Measurements from ENCODE around the gene ISG20L2. TPM values are rescaled to one million over a fixed set of nuclear protein-coding genes. Genes with fewer than 3 reads are reported as not detected.

Gene ISG20L2
- total RNA-seq, 1 experiment from 2014 or later = 18.4 TPM

DNA sequence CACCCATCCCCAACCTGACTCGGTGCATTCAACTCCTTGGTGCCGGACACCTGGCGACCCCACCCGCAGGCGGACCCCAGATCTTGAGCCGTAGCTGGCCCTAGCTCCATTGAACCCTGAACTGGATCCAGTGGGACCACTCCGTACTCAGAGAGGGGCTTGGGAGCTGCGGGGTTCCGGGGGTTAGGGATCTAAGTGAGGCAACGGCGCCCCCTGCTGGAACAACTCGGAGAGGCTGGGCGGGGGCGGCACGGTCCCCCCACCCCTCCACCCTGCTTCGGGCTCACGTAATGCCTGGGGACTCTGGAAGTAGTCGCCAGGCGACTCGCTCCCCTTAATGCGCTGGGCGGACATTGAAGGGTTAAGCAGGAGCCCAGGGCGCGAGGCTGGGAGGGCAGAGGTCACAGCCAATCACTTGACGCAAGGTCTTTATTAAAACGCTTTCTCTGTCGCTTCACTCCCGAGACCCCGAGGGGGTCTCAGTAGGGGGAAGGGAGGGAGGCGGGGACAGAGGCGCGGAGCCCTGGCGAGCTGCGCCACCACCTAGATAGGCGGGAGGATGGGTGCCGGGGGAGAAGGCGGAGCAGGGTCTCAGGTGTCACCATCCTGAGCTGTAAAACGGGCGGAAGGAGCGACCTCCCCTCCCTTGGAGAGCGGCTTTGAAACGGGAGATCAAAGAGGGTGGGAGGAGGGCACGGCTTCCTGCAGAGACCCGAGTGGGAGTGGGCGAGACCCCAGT is 22.5 kb downstream of the ISG20L2 start:
- Histone ChIP-seq H3K4me2 (ENCODE audit: low read depth, low read length, poor library complexity, severe bottlenecking) (peak overlapping the region; percentile 98), H3K4me1 (ENCODE audit: low read length) (peaks cover 17% of the 10 kb centered on the region), H3K27ac (ENCODE audit: low read length) (no peak overlapping the region), H3K9me2 (replicated peaks; ENCODE audit: insufficient read depth, low read length) (no peaks in the 10 kb centered on the region), H3K9me3 (ENCODE audit: low read length) (no peaks in the 10 kb centered on the region), H3K36me3 (ENCODE audit: insufficient read depth, low read length) (no peaks in the 10 kb centered on the region), H3K79me2 (ENCODE audit: low read length) (no peaks in the 10 kb centered on the region), H3K4me3 (ENCODE audit: low read length) (peak overlapping the region; percentile 71), H4K20me1 (ENCODE audit: insufficient read depth, low read depth, low read length) (0 out of 2 replicates have a peak, but pooled peaks cover 5% of the 10 kb centered on the region), H2AFZ (ENCODE audit: low read length) (peak overlapping the region; percentile 75; the same call in 1 of the 2 replicates), H3K9ac (ENCODE audit: low read length) (peak overlapping the region; percentile 70), H3K27me3 (ENCODE audit: low read length) (no peaks in the 10 kb centered on the region)
- peak; percentile 85 for DNase-seq

DNA sequence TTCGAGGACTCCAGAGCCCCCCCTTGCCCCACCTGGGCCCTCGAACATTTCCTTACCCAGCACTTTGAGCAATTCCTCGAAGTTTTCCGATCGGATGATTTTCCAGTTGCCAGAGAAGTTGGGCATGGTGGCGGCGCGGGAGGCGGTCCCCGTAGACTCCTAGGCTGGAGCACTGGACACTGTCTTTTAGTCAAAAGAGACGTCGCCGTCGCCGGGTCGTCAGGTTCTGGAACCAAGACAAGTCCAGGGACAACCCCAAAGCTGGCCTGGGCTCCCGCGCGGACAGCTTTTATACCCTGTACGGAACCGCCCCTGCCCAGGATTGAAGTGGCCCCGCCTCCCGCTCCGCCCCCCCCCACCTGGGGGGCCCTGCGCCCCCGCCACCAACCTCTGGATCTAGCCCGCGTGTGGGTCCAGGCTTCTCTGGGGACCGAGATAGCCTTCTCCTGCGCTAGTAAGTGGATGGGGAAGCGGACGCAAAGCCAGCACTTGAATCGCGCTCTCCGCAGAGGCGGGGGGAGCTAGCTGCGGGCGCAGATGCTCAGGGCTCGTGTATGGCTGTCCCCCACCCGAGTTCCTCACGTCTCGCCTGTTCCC is 23.1 kb downstream of the ISG20L2 start, which contains the start of gene CRABP2:
Gene CRABP2, minus strand, starts transcription at position 263 of the 597 bp plus-strand sequence. Its CDS starts 137 bp downstream, at position 126.
- no peak for DNase-seq
- Histone ChIP-seq H3K4me3 (ENCODE audit: low read length) (peak within 1 kb of the TSS; percentile 71), H3K9ac (ENCODE audit: low read length) (peak within 1 kb of the TSS; percentile 70), H3K9me3 (ENCODE audit: low read length) (no peaks in the 10 kb centered on the region), H3K79me2 (ENCODE audit: low read length) (no peaks in the 10 kb centered on the region), H3K9me2 (replicated peaks; ENCODE audit: insufficient read depth, low read length) (no peaks in the 10 kb centered on the region), H2AFZ (ENCODE audit: low read length) (peak within 1 kb of the TSS; percentile 75; the same call in 1 of the 2 replicates), H3K27ac (ENCODE audit: low read length) (no peak within 1 kb of the TSS), H3K4me1 (ENCODE audit: low read length) (peaks cover 17% of the 10 kb centered on the region), H3K4me2 (ENCODE audit: low read depth, low read length, poor library complexity, severe bottlenecking) (peak within 1 kb of the TSS; percentile 98), H3K27me3 (ENCODE audit: low read length) (no peaks in the 10 kb centered on the region), H4K20me1 (ENCODE audit: insufficient read depth, low read depth, low read length) (0 out of 2 replicates have a peak, but pooled peaks cover 5% of the 10 kb centered on the region), H3K36me3 (ENCODE audit: insufficient read depth, low read length) (no peaks in the 10 kb centered on the region)

DNA sequence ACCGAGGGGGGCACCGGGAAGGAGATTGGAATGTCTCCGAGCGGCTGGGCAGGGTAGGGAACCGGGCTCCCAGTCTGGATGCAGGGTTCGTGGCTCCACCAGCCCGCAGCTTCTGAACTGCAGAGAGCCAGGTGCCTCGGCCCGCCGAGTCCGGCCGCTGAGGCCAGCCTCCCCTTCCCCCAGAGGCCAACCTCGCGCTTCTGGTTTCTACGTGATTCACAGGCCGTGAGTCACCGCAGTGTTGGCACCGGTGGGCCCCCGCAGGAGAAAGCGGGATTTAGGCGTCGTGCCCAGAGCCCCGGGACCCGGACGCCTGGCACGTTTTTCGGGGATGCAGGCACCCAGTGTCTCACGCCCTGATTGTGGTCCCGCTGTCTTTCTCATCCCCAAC is 23.6 kb downstream of the ISG20L2 start:
- Histone ChIP-seq H3K27me3 (ENCODE audit: low read length) (no peaks in the 10 kb centered on the region), H3K9me3 (ENCODE audit: low read length) (no peaks in the 10 kb centered on the region), H3K27ac (ENCODE audit: low read length) (no peak overlapping the region), H3K9me2 (replicated peaks; ENCODE audit: insufficient read depth, low read length) (no peaks in the 10 kb centered on the region), H3K36me3 (ENCODE audit: insufficient read depth, low read length) (no peaks in the 10 kb centered on the region), H3K4me2 (ENCODE audit: low read depth, low read length, poor library complexity, severe bottlenecking) (no peak overlapping the region), H3K4me1 (ENCODE audit: low read length) (peaks cover 17% of the 10 kb centered on the region), H2AFZ (ENCODE audit: low read length) (no peak overlapping the region), H3K79me2 (ENCODE audit: low read length) (no peaks in the 10 kb centered on the region), H3K9ac (ENCODE audit: low read length) (no peak overlapping the region), H4K20me1 (ENCODE audit: insufficient read depth, low read depth, low read length) (0 out of 2 replicates have a peak, but pooled peaks cover 5% of the 10 kb centered on the region), H3K4me3 (ENCODE audit: low read length) (no peak overlapping the region)
- no peak for DNase-seq

DNA sequence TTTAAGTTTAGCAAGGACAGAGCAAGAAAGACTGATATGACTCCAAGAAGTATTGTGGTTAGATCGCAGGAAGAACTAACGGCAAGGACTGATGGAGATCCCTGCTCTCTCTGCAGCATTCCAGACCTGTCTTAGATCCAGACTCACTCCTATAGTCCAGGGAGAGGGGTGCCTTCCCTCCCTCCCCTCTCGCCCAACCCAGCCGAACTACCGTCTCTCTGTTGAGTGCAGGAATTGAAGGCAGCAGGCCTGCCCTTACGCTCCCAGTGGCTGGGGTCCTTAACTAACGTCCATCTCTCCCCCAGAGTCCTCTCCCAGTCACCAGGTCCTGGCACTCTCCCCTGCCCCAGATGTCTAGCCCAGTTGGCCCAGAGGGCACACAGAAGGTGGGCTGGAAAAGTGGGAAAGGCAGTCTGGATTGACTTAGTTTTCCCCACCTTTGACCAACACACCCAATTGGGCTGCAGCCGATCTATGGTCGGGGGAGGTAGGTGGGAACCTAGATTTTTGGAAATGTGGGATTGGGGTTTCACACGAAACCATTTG is 24.3 kb downstream of the ISG20L2 start:
- Histone ChIP-seq H4K20me1 (ENCODE audit: insufficient read depth, low read depth, low read length) (0 out of 2 replicates have a peak, but pooled peaks cover 5% of the 10 kb centered on the region), H3K4me3 (ENCODE audit: low read length) (no peak overlapping the region), H3K27ac (ENCODE audit: low read length) (no peak overlapping the region), H3K27me3 (ENCODE audit: low read length) (no peaks in the 10 kb centered on the region), H3K9ac (ENCODE audit: low read length) (no peak overlapping the region), H3K36me3 (ENCODE audit: insufficient read depth, low read length) (no peaks in the 10 kb centered on the region), H3K9me2 (replicated peaks; ENCODE audit: insufficient read depth, low read length) (no peaks in the 10 kb centered on the region), H3K79me2 (ENCODE audit: low read length) (no peaks in the 10 kb centered on the region), H2AFZ (ENCODE audit: low read length) (no peak overlapping the region), H3K4me1 (ENCODE audit: low read length) (peaks cover 17% of the 10 kb centered on the region), H3K4me2 (ENCODE audit: low read depth, low read length, poor library complexity, severe bottlenecking) (no peak overlapping the region), H3K9me3 (ENCODE audit: low read length) (no peaks in the 10 kb centered on the region)
- no peak for DNase-seq

DNA sequence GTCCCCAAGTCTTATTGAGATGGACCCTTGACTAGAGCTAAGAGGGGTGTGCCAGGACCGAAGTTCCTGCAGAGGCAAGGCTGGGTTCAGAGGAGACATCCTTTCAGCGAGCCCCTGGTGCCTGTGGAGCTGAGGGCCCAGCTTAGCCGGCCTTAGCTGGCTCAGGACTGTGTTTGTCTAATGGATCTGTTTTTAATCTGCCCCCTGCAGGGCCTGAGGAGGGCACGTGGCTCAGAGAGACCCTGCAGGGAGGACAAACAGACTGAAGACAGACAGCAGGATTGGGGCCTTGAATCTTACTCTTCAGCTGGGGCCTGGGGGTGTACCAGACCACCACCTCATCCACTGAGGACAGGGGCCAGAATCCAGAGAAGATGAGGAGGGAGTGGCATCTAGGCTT is 24.8 kb downstream of the ISG20L2 start:
- Histone ChIP-seq H3K9me2 (replicated peaks; ENCODE audit: insufficient read depth, low read length) (no peaks in the 10 kb centered on the region), H3K79me2 (ENCODE audit: low read length) (no peaks in the 10 kb centered on the region), H3K4me2 (ENCODE audit: low read depth, low read length, poor library complexity, severe bottlenecking) (no peak overlapping the region)

DNA sequence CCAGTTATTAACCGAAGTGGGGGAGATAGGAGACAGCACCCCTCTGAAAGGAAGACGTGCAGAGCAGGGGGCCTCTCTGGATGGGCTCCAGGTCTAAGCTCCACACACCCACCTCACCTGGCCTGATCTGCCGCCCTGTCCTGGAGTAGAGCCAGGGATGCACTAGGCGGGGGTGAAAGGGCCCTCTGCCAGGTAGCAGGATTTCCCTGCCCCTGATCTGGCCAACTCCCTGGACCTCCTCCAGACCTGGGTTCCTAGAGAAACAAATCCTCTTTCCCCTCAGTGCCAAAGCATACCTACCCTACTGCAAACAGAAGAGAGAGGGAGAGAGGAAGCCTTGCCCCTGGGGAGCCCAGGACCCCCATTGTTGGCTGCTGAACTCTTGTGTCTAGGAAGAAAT is 25.2 kb downstream of the ISG20L2 start:
- Histone ChIP-seq H3K9ac (ENCODE audit: low read length) (no peak overlapping the region), H3K4me2 (ENCODE audit: low read depth, low read length, poor library complexity, severe bottlenecking) (no peak overlapping the region)

More for the DNA sequence above, 24.8 kb downstream of the ISG20L2 start:
- no peak overlapping the region for H2AFZ ChIP-seq (ENCODE audit: low read length)
- no peak overlapping the region for H3K4me3 ChIP-seq (ENCODE audit: low read length)
- H3K9ac ChIP-seq (ENCODE audit: low read length) = no peak overlapping the region
- H3K4me1 ChIP-seq (ENCODE audit: low read length) = peaks cover 17% of the 10 kb centered on the region
- no peak for DNase-seq
- H4K20me1 ChIP-seq (ENCODE audit: insufficient read depth, low read depth, low read length) = 0 out of 2 replicates have a peak, but pooled peaks cover 5% of the 10 kb centered on the region
- no peaks in the 10 kb centered on the region for H3K36me3 ChIP-seq (ENCODE audit: insufficient read depth, low read length)
- no peak overlapping the region for H3K27ac ChIP-seq (ENCODE audit: low read length)
- no peaks in the 10 kb centered on the region for H3K27me3 ChIP-seq (ENCODE audit: low read length)
- H3K9me3 ChIP-seq (ENCODE audit: low read length) = no peaks in the 10 kb centered on the region

DNA sequence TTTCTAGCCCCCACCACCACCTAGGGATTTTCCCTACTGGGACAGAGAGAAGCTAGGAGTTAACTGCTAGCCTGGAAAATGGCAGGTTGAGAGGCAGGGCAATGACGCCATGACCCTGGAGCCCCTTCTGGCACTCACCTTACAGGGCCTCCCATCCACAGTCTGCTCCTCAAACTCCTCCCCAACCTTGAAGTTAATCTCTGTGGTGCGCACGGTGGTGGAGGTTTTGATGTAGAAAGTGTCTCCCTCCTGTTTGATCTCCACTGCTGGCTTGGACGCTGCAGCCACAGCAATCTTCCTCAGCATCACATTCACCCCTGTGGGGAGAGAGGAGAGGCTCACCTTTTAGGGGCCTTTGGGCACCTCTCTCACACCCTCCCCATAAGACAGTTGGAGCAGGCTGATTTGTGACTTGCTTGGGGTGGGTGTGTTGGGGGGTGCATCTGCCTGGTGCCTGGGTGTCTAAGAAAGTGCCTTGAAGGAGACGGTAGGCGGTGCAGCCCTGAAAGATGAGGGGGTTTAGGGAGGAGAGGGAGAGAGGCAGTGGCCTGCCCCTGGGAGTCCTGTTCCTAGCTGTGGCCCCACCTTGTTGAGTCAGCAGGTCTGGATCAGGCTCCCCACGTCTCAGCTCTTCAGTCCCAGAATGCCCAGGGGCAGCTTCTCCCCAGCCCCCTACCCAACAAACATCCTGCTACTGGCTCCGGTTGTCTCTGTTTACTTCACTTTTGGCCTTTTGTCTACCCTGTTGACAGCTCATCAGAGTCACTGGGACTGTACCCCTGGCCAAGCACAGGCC is 27.6 kb downstream of the ISG20L2 start:
- H3K4me3 ChIP-seq (ENCODE audit: low read length) = no peak overlapping the region
- no peaks in the 10 kb centered on the region for H3K27me3 ChIP-seq (ENCODE audit: low read length)
- H3K9me3 ChIP-seq (ENCODE audit: low read length) = no peaks in the 10 kb centered on the region
- no peak overlapping the region for H3K9ac ChIP-seq (ENCODE audit: low read length)
- no peaks in the 10 kb centered on the region for H3K36me3 ChIP-seq (ENCODE audit: insufficient read depth, low read length)
- no peak for DNase-seq
- H3K79me2 ChIP-seq (ENCODE audit: low read length) = no peaks in the 10 kb centered on the region
- no peaks in the 10 kb centered on the region for H3K9me2 ChIP-seq (replicated peaks; ENCODE audit: insufficient read depth, low read length)
- H3K4me1 ChIP-seq (ENCODE audit: low read length) = peaks cover 4% of the 10 kb centered on the region
- H2AFZ ChIP-seq (ENCODE audit: low read length) = no peak overlapping the region
- H4K20me1 ChIP-seq (ENCODE audit: insufficient read depth, low read depth, low read length) = 0 out of 2 replicates have a peak, but pooled peaks cover 5% of the 10 kb centered on the region
- no peak overlapping the region for H3K27ac ChIP-seq (ENCODE audit: low read length)
- H3K4me2 ChIP-seq (ENCODE audit: low read depth, low read length, poor library complexity, severe bottlenecking) = no peak overlapping the region

More for the DNA sequence above, 25.2 kb downstream of the ISG20L2 start:
- DNase-seq = no peak
- no peaks in the 10 kb centered on the region for H3K9me2 ChIP-seq (replicated peaks; ENCODE audit: insufficient read depth, low read length)
- no peaks in the 10 kb centered on the region for H3K9me3 ChIP-seq (ENCODE audit: low read length)
- H3K4me3 ChIP-seq (ENCODE audit: low read length) = no peak overlapping the region
- no peak overlapping the region for H2AFZ ChIP-seq (ENCODE audit: low read length)
- no peaks in the 10 kb centered on the region for H3K36me3 ChIP-seq (ENCODE audit: insufficient read depth, low read length)
- H4K20me1 ChIP-seq (ENCODE audit: insufficient read depth, low read depth, low read length) = 0 out of 2 replicates have a peak, but pooled peaks cover 5% of the 10 kb centered on the region
- H3K27me3 ChIP-seq (ENCODE audit: low read length) = no peaks in the 10 kb centered on the region
- no peak overlapping the region for H3K27ac ChIP-seq (ENCODE audit: low read length)
- no peaks in the 10 kb centered on the region for H3K79me2 ChIP-seq (ENCODE audit: low read length)
- H3K4me1 ChIP-seq (ENCODE audit: low read length) = peaks cover 17% of the 10 kb centered on the region

Measured in Karpas-422 (cell line).